NOMO-1 (cell line): ENCODE results near the gene DHRS3.
A peak's percentile ranks its signal among the peaks of the same experiment; 100 is the strongest.

Source experiments
- DNase-seq, 2 experiments: peaks; one replicate each; lab custom pipeline; 2025; ENCODE audit not compliant: unreplicated experiment in 2 of 2; lab: John Stamatoyannopoulos, UW

DHRS3 gene

DNA sequence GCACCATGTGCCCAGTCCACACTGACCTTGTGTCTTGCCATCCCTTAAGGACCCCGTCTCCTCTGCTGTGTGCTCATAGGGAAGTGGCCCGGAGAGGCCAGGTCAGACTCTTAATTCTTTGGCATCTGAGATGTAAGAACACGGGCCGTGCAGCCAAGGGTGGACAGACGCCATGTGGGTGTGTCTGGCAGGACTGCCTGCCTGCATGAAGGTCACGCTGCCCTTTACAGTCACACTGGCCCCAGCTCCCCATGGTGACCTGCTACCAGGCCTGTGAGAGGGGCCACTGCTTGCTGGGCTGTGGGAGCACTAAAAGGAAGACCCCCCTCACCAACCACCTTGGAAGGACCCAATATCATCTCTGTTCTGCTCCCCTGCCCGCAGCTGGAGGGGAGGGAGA lies 17.7 kb downstream of the DHRS3 start:
- no peak for DNase-seq

DNA sequence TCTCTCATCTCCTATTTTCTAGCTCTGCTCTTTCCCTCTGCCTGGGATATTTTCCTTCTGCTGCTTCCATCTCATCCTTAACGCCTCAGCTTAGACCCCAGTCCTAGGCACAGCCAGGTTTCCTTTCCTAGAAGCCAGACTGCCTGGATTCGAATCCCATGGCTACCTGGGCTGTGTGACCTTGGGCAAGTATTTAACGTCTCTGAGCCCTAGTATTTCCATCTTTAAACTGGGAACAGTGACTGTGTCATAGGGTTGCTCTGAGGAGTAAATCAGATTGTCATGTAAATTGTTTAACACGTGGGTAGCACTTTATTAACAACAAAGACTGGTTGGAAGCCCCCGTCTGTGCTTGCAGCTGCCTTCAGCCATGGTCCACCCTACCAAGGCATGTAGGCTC lies 18.4 kb downstream of the DHRS3 start:
- DNase-seq = no peak

DNA sequence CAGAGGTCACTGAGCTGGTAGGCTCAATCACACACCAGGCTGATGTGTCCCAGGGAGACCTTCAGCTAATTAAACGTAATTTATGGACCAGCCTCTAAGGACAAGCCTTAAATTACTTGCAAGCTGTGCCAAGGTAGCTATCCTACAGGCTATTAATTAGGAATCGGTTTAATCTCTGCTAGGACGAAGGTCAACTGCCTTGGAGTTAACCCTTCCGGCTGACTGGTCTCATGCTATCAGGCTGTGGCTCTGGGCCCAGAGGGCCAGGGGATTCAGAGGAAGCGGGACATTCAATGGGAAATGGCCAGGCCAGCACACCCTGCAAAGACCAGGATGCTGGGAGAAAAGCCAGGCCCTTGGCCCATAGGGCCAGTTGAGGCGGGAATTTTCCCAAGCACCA lies 19.0 kb downstream of the DHRS3 start:
- DNase-seq = no peak

DNA sequence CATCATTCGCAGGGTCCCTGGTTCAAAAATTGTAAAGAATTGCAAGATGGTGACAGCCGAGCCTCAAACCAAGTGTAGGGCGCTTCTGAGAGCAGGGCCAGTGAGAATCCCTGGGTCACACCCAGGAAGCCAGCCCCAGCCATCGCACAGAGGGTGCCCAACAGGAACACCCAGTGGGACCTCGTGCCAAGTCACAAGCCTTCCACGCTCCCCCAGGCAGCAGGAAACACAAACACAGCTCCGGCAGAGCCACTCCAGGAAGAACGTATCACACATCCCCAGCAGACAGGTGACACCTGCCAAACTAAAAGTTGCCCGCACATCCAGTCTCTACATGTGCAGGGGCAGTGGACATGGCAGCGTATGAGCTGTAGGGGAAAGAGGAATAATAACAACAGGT lies 20.2 kb downstream of the DHRS3 start:
- no peak for DNase-seq

DNA sequence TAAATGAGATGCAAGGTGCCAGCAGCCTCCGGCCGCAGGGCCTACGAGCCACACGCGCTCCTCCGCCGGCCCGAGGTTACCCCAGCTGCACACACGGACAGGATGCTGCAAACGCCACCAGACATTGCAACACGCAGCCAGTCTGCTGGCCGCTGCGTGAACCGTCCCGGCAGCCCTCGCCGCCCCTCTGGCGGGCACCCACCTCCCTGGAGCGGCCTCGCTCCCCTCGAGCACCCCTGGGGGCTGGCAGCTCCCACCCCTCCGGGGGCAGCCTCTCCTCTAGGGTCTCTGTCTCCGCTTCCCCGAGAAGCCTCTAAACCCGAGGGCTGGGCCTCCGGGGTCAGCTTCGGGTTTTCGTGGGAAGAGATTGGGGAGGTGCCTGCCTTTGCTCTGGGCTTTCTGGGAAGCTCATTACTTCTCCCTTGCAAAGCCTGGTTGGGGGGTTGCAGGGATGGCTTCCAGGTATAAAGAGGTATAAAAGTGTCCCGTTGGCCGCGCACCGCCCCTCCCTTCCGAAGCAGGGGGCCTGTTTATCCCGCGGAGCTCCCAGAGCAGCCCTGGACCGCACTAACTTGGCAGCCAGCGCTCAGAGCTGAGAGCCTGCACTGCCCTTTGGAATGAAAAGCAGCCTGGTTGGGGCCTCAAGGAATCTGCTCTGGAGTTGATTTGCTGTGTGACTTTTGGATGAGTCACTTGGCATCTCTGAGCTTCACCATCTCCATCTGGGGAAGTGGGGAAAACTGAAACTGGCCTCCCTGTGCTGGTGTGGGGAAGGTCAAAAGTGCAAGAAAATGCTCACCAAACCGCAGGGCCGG lies 21.8 kb downstream of the DHRS3 start:
- DNase-seq = peak; percentile 49 to 64

DNA sequence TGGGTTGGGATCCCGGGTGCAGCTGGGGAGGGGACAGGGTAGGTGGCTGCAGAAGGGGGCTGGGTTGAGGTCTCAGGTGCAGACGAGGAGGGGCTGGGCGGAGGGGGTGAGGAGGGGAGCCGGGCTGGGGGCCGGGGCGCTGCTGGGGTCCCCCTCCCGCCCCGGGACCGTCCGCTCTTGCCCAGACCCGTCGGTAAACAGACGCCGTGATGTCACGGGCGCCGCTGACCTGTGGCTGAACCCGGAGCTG lies 22.3 kb downstream of the DHRS3 start:
- no peak for DNase-seq

DNA sequence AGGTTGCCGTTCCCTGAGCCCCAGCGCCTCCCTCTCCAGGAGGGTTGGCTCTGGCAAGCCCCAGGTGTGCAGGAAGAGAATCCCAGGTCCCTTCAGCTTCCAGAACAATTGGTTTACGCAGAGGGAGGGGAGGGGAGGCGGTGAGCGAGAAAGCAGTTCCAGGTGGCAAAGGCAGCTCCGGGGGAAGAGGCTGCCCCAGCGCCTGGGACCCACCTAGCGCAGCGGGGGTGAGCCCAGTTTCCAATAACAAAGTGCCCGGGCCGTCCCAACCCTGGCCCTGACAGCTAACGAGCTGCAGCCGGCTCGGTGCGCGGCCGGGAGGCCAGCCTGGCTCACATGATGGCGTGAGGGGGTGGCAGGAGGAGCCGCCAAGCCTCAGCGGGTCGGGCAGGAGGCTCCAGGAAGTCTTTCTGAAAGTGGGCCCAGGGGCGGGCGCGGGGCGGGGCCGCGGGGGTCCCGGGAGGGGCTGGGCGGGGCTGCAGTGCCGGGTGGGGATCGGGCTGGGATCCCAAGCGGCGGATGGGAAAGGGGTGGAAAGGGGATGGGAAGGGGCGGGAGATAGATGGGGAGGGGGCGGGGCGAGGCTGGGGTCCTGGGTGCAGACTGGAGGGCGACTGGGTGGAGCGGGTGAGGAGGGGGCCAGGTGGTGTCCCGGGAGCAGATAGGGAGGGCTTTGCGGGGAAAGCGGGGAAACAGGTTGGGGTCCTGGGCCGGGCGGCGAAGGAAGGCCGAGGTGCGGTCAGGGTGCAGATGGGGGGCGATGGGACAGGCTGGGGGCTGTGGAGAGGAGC lies 22.8 kb downstream of the DHRS3 start:
- DNase-seq = no peak

DNA sequence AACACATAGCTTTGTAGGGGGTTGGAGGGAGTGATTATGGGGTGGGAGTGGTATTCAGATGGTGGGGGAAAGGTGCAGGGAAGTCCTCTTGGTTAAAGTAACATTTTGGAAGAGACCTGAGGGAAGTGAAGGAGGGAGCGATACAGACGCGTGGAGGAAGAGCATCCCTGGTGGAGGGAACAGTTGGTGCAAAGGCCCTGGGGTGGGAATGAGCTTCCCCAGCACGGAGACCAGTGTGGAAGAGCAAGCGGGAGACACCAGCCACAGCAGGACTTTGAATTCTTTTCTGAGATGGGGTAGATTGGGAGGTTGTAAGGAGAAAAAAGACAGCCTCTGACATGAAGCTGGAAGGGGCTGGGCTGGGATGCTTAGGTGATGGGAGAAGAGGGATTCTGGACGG lies 23.5 kb downstream of the DHRS3 start:
- no peak for DNase-seq

DNA sequence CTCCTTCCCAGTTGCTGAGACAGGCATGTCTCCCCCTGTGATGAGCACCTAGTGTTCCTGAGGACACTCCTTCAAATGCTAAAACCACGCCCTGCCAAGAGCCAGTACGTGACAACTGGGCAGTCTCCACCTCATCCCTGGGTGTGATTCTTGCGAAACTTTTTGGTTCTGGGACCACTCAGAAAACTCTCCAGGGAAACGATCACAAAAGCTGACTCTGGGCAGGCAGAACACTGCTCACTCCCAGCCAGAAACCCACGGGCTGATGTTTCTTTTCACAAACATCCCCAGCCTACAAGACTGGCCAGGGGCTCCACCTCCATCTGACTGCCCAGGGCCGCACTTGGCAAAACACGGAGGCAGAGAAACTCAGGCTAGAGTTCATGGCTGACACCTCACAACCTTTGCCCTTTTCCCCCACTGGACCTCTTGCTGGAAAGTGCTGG lies 24.4 kb downstream of the DHRS3 start:
- DNase-seq = no peak

DNA sequence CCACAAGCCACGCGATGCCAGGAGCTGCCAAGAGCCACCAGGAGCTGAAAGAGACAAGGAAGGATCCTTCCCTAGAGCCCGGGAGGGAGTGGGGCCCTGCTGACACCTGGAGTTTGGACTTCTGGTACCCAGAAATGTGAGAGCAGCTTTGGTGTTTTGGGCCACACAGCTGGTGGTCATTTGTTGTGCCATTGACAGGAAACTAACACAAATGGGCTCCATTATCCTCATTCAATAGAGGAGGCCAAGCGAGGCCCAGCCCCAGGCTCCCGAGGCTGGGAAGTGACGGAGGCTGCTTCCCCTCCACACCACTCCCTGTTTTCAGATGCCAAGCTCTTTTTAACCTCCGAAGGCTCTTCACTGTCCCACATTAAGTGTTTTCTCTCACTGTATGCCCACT lies 25.5 kb downstream of the DHRS3 start:
- no peak for DNase-seq

DNA sequence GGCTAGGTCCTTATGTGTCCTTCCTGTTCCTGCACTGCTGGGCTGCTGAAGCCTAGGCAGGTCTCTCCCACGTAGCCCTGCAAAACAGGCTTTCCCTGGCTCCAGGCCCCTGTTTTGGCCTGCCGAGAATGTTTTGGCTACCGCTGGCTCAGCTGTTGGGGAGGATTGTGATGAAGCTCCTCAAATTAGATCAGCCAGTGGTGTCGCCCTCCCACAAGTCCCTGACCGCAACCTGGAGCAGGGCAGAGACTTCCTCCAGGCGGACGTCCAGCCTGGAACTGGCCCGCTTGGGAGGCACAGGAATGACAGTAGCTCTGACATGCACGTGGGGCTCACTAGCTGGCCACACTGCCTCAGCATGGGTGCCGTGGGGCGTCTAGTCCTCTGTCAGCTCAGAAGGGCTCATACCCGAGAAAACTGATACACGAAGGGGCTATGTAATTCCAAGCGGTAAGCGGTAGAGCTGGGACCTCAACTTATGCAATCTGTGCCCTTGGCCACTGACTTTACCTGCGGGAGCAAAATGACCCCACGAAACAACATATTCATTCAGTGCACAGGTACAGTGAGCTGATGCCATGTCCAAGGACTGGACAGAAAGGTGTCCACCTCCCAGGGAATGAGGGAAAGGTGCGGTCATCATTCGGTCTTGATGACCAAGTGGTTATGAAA lies 26.6 kb downstream of the DHRS3 start:
- no peak for DNase-seq

DNA sequence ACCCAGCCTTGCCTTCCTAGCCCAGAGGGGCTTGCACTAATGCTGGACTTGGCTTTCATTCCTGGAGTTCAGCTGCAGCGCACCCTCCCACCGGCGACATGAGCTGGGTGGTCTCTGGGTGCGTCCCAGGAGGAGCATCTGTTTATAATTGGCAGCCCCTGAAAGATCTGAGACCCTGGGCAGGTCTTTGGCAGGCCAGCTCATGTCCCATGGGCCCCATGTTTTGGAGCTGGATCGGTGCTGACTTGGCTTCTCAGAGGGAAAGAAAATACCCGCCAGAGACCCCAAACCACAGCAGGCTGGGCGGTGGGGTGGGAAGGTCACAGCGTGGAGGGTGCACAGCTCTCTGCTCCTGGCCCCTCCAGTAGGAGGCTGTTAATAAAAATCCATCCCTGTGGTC lies 29.3 kb downstream of the DHRS3 start:
- DNase-seq = no peak

DNA sequence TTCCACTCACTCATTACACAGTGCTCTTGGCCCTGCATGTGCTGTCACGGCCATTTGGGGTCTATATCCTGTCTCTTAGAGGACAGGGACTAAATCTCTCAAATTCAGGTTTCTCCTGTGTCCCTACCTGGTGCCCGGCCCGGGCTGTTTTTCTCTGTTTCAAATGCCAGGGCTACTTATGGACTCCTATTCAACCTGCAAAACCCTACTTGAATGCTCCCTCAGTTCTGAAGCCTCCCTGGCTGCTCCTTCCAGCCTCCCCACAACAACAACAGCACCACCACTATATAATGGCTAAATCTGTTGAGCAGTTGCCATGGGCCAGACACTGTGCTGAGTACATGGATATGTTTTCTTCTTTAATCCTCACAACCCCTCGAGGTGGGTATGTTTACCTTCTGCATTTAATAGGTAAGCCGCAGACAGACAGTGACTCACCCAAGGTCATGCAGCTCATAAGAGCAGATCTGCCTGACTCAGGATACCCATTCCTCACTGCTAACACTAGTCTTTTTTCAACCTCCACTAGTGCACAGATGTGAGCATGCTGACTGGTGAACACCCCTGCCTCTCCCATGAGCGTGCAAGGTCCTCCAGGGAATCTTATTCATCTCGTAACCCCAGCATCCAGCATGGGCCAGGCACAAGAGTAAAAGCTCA lies 29.9 kb downstream of the DHRS3 start:
- DNase-seq = no peak

DNA sequence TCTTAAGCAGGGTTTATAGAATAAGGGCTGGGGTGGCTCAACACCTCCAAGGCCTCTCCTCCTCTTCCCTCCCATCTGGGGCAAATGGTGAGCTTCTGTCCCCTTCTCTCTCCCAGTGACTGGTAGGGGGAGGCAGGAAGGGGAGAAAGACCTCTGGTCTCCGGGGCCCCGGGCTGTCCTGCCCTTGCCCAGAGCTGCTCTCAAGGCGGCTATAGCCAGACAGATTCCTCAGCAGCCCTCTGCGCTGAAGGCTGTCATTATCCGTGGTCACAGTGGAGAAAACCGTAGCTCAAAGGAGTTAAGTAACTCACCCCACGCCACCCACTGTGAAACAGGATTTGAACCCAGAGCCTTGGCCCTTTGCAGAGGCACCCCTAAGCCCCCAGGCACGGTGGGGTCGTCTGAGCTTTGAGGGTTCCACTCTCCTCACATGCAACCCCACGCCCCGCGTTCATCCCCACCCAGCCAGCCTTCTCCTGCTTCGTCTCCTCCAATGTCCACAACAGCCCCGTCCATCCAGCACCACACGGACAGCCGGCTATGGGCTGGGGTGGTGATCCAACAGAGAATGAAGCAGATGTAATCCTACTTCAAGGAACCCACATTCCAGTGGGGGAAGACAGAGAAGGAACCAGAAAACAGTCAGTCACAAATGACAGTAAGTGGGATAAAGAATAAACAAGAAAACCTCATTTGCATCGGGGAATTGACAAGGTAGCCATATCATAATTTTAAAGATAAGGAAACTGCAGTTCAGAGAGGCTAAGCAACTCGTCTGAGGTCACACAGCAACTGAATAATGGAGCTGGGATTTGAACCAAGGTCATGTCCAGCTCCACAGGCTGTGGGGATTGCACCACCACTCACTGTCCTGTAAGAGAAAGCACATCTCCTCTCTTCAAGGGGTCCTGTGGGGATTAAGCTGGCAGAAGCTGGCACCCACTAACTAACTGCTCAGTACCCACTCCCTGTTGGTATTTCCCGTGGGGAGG lies 31.8 kb downstream of the DHRS3 start:
- no peak for DNase-seq

DNA sequence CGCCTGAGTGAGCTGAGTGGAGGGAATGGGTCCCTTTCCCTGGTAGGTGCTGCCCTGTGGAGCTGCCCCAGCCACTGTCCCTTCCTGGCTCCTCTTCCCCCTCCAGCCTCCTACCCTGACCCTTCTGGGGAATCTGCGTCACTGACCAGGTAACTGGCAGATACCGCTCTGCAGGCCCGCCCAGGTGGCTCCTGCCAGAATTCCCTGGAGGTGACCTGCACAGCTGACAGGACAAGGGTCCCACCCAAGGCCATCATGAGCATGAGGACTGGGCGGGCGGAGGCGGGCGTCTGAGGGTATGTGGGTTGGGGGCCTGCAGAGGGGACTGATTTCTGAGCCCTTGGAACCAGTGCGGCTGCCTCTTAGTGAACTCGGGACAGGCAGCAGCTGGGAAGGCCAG lies 32.5 kb downstream of the DHRS3 start:
- no peak for DNase-seq

DNA sequence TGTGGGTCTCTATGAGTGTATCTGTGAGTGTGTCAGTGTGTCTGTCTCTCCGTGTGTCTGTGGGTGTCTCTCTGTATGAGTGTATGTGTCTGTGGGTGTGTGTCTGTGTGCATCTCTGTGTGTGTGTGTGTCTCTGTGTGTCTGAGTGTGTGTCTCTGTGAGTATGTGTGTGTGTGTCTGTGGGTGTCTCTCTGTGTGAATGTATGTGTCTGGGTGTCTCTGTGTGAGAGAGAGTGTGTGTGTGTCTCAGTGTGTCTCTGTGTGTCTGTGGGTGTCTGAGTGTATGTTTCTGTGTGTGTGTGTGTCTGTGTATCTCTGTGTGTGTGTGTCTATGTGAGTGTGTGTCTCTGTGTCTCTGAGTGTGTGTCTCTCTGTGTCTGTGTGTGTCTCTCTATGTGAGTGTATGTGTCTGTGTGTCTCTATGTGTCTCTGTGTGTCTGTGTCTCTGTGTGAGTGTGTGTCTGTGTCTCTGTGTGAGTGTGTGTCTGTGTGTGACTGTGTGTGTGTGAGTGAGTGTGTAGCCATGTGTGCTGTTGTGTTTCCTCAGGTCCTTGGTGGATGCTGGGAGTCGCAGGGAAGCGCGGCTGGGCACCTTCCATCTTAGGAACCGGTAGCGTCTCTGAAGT lies 33.0 kb downstream of the DHRS3 start:
- no peak for DNase-seq

DNA sequence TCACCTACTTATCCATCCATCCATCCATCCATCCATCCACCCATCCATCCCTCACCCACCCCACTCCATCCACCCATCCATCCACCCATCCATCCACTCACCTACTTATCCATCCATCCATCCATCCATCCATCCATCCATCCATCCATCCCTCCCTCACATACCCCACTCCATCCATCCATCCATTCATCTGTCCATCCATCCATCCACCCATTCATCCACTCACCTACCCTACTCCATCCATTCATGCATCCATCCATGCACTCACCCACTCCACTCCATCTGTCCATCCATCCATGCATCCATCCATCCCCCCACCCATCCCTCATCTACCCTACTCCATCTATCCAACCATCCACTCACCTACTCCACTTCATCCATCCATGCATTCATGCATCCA lies 34.5 kb downstream of the DHRS3 start:
- DNase-seq = no peak

DNA sequence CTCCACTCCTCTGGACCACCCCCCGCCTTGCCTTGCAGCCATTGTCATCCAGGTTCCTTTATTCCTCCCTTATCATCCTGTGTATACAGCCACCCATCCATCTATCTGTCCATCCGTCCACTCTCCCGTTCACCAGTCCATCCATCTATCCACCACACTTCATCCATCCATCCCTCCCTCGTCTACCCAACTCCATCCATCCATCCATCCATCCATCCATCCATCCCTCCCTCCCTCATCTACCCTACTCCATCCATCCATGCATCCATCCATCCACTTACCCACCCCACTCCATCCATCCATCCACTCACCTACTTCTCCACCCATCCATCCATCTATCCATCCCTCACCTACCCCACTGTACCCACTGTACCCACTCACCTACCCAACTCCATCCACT lies 35.4 kb downstream of the DHRS3 start:
- no peak for DNase-seq

DNA sequence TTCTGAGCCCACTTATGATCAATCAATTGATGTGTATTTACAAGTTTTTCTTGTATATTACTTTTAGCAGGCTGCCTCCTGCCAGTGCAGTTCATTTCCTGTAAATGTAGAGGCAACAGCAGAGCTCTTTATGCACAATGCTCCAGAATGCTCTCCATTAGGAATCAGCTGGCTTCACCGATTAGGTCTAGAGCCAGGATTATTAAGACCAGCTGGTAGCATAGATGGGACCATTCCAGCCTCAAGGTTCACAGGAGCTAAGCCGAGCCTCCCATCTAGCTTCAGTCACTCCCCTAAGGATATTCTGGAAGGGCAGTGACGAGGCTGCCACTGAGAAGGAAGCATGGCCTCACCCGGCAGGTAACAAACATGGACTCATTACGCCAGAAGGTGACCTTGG lies 36.8 kb downstream of the DHRS3 start:
- DNase-seq = no peak
